Measurements from ENCODE around the gene INPP5E. TPM values are rescaled to one million over a fixed set of nuclear protein-coding genes. Genes with fewer than 3 reads are reported as not detected.
A peak's percentile ranks its signal among the peaks of the same experiment; 100 is the strongest.
"Not testable (repeated sequence)": the region's sequence is repeated elsewhere in the genome, so short reads cannot be mapped to it uniquely, and the experiment has no call there.

Gene INPP5E
- total RNA-seq, 1 donor from 2014 or later, result 5.3 TPM

DNA sequence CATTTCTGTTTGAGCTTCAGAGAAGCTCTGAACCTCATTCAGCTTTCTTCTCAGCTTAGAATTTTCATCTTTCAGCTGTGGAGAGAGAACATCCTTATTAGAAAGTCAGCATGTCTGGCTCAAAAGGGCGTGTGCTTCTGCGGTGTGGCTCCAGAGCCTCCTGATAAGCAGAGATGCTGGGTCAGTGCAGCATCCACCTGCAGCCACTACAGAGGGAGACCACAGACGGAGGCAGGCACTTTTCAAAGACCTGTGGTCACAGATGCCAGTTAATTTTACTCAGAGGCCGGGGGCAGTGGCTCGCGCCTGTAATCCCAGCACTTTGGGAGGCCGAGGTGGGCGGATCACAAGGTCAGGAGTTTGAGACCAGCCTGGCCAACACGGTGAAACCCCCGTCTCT is 33.7 kb downstream of the INPP5E start:
- DNase-seq (ENCODE audit: low spot score), result not testable (repeated sequence)

DNA sequence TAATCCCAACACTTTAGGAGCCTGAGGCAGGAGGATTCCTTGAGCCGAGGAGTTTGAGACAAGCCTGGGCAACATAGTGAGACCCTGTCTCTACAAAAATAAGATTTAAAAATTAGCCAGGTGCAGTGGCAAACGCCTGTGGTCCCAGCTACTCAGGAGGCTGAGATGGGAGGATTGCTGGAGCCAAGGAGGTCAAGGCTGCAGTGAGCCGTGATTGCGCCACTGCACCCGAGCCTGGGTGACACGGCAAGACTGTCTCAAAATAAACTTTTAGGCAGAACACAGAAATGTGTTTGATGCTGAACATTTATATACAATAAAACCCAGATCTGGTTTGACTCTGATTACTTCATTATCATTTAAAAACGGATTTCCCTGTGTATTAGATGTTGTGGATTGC is 34.2 kb downstream of the INPP5E start:
- no peak for DNase-seq (ENCODE audit: low spot score)

- no peak for DNase-seq (ENCODE audit: low spot score)
These were observed 34.9 kb downstream of the INPP5E start for GRCh38 chr9:136404801-136405136.

DNA sequence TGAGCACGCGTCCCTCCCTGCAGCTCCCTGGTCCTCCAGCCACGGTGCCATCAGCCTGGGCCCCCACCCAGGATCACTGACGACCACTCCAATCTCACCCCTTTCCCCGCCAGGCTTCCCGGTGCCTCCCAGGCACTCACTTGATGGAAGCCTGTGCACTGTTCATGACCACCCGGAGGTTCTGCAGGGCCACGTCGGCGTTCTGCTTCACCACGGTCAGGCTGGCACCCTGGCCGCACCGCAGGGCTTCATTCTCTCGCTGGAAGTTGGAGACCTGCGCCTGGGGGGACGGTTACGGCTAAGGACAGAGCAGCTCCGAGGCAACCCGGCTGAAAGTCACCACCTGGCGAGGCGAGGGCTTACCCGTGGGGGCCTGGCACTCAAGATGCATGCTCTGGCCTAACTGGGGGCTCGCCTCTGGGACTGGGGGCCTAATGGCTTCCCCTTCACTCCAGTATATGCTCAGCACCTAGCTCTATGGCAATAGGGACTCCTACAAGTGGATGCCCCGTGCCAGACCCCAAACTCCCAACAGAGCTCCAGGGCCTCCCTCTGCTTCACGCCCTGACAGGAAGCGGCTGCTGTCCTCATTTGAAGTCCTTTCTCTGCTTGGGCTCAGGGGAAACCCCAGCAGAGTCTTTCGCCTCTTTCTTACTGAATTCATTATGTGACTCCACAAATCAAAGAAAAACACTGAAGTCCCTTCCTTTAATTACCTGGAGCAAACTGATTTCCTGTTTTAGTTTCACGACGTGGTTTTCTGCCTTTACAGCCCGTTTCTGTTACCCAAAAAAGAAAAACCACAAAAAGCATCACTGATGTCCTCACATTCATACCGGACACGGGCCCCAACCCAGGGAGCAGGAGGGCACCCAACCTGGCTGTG is 35.5 kb downstream of the INPP5E start:
- DNase-seq (ENCODE audit: low spot score), result no peak

DNA sequence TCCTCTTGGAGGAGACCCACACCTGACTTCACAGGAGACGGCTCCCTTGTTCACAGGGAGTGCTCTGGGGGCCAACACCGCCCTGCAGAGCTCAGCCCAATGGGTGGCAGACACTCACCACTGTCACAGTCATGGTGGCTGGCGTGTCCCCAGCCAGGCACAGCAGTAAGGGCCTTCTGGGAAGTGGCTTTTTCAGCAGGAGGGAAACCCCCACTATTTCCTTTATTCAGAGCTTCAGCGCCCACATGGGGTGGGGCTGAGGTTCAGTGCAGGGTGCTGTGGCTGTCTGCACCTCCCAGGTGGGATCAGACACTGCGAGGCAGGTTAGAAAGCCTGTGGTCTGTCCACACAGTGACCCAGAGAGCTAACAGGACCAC is 36.1 kb downstream of the INPP5E start:
- no peak for DNase-seq (ENCODE audit: low spot score)

DNA sequence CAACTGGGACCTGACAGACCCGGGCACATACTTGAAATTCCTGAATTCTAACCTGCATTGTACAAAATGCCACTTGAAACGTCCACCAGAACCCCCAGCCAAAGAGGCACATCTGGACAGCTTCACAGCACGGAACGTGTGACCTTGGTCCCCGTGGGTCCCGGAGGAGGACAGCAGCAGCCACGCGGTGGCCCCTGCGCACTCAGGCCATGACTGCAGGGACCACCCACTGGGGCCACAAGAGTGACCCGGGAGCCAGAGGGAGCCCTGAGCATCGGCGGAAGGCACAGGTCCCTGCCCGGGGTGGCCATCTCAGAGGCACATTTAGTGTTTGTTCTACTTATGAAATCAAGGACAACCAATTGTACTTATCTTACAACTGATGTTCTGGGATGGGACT is 37.6 kb downstream of the INPP5E start:
- no peak for DNase-seq (ENCODE audit: low spot score)

GRCh38 chr9:136401173-136401922 is 38.3 kb downstream of the INPP5E start:
- DNase-seq (ENCODE audit: low spot score), result no peak

GRCh38 chr9:136400038-136400834 is 39.4 kb downstream of the INPP5E start, which contains the start of gene SNAPC4:
Gene SNAPC4, minus strand, starts transcription at chr9:136400170. Its CDS starts 1,742 bp downstream, at chr9:136398428.
- peak; percentile 88 for DNase-seq (ENCODE audit: low spot score)

GRCh38 chr9:136399176-136400037 is 40.2 kb downstream of the INPP5E start:
- DNase-seq (ENCODE audit: low spot score), result no peak

GRCh38 chr9:136398286-136398685 is 41.4 kb downstream of the INPP5E start:
- no peak for DNase-seq (ENCODE audit: low spot score)

DNA sequence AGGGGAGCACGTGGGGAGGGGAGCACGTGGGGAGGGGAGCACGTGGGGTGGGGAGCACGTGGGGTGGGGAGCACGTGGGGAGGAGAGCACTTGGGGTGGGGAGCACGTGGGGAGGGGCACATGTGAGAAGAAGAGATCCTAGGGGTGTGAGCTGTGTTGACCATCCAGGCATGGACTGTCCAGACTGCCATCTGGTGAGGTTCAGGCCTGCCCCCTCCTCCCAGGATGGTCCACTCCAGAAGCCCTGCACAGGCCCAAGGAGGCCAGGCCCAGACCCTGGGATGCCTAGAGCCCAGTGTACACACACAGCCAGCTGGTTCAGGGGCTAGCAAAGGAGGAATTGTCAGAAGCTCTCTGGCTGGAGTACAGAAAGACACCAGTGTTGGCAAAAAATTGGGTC is 42.0 kb downstream of the INPP5E start:
- no peak for DNase-seq (ENCODE audit: low spot score)

DNA sequence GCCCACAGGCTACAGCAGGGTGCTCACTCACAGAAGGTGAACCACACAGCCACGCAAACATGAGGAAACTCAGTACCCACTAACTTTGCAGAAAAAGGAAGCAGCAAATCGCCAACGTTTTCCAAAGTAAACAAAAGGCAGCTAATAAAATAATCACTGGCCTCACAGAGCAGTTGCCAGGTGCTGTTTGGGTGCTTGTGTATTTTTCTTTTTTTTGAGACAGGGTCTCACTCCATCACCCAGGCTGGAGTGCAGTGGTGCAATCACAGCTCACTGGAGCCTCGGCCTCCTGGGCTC is 43.5 kb downstream of the INPP5E start:
- DNase-seq (ENCODE audit: low spot score), result no peak

- no peak for DNase-seq (ENCODE audit: low spot score)
These were observed 44.1 kb downstream of the INPP5E start for GRCh38 chr9:136395345-136396218.

DNA sequence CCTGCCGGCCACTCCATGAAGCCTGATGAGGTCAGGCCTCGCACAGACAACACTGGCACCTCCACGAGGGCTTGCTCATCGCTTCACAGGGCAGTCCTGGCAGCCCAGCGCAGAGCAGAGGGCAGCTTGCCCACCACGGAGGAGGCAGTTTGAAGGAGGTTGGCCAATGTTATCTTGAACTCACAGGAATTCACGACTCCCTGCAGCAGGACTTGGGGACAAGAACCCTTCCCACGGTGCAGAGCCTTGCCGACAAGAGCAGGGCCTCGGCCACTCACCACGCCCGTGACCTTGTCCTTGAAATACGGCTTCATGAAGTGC is 44.7 kb downstream of the INPP5E start:
- DNase-seq (ENCODE audit: low spot score), result no peak

DNA sequence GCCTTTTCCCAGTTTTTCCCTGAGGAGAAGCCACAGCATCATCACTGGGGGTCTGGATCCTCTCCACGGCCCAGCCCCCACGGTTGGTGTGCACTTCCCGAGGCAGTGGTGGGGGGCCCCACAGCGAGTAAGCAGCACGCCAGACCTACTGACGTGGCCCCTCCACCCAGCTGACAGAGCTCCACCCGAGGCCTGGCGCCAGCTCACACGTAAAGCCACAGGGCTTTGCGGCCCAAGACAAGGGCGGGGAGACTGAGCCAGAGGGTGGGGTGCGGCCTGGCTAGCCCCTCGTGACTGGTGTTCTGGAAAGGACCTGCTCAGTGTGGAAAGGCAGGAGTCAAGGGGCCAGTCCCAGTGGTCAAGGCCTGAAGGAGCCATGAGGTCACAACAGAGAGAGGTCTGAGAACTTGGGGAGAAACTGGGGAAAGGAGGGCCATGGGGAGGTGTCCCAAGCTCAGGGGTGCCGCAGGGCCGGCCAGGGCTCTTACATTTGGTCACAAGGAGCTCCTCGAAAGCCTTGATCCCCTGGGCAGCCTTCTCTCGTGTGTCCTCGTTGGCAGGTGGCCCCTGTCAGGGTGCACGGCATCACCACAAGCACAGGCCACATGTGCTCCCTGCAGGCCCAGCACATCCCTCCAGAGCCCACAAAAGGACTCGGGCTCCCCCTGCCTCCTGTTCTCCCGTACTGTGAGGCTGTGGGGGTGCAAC is 45.2 kb downstream of the INPP5E start:
- peak; percentile 47 for DNase-seq (ENCODE audit: low spot score)

DNA sequence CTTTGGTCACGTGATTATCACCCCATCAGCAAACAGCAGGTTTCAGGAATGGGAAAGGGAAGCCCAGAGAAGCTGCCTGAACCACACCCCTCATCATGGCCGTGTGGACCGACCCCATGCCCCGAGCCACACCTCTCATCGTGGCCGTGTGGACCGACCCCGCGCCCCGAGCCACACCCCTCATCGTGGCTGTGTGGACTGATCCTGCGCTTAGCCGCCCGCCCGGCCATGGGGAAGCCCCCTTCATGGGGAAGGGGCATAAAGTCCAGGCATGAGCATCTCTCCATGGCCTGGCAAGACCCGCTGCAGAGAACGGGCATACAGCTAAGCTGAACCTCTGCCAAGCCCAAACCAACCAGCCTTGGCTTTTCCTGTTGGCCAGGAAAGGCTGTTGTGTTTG is 46.1 kb downstream of the INPP5E start:
- no peak for DNase-seq (ENCODE audit: low spot score)

DNA sequence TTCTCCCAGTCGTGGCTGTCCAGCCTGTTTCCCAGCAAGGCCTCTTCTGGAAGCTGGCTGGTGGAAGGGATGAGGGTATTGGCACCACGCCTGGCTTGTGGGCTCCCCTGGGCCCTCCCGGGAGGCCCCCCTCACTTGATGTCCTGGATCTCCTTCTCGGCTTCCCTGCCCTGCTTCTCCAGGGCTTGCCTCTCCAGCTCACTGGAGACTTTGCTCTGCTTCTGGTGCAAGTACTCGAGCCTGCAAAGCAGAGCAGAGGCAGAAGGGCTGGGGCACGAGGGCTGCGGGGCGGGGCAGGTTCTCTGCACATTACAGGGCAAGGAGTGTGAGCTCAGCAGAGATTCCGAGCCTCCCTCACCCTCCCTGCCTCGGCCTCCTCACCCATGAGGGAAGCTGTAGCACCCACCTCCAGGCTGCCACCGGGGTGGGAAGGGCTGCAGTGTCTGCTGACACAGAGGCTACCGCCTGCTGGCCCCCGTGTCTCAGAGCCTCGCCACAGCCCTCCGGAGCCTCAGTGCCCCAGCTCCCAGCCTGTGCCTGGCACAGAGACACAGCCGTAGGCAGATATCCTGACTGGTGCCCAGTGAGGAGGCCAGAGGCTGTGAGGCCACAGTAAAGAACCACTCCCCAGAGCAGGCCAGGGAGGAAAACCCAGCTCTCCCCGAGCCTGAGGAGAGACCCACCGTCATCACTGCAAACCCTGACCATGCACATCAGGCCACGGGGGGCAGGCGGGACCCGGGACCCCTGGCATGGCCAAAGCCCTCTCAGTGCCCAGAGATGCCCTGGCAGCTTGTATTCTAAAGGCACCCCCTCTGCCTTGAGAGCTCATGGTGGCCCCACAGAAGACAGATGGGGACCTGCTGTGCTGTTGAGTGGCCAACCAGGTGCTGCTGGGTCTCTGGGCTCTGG is 46.9 kb downstream of the INPP5E start:
- DNase-seq (ENCODE audit: low spot score), result peak; percentile 58

DNA sequence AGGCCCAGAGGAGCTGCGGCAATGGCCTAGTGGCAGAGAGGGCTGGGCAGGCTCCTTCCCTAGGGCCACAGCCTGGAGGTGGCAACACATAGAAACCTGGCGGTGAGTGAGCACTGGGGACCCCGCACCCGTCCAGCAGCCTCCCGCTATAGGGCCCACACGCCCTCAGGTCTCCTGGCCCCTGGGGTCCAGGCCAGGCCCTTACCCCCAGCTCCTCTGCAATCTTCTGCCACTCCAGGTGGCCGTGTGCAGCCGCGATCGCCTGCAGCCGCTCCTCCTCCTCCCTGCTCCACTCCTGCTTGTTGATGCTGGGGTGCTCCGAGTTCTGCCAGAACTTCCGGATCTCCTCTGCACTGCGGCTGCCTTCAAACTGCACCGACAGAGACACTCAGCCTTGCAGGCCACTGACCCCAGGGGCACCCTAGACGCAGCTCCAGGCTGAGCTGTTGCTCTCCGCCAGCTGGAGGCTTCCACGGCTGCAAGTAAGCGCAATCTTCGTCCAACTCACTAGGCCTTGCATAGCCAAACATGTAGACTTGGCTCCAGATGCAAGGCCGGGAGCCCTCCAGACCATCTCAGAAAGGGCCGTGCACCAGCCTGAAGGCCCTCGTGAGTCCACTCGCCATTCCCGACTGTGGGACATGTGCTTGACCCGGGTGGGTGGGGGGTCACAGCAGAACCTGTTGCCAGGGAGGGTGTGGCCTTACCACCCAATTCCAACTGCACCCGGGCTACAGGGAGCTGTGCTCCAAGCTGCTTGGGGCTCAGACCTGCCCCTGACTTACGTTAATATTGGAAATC is 47.7 kb downstream of the INPP5E start:
- no peak for DNase-seq (ENCODE audit: low spot score)

Data from umbilical cord (tissue), 2 donors.